Activated CD4-positive, CD25-positive, alpha-beta regulatory T cell (primary cell): Measurements from ENCODE around the gene IQSEC3.
"Not testable (repeated sequence)": the region's sequence is repeated elsewhere in the genome, so short reads cannot be mapped to it uniquely, and the experiment has no call there.

ENCODE experiments used
- DNase-seq, 4 experiments: peaks; one replicate each; lab custom pipeline; 2025; lab: John Stamatoyannopoulos, UW

The IQSEC3 gene

DNA sequence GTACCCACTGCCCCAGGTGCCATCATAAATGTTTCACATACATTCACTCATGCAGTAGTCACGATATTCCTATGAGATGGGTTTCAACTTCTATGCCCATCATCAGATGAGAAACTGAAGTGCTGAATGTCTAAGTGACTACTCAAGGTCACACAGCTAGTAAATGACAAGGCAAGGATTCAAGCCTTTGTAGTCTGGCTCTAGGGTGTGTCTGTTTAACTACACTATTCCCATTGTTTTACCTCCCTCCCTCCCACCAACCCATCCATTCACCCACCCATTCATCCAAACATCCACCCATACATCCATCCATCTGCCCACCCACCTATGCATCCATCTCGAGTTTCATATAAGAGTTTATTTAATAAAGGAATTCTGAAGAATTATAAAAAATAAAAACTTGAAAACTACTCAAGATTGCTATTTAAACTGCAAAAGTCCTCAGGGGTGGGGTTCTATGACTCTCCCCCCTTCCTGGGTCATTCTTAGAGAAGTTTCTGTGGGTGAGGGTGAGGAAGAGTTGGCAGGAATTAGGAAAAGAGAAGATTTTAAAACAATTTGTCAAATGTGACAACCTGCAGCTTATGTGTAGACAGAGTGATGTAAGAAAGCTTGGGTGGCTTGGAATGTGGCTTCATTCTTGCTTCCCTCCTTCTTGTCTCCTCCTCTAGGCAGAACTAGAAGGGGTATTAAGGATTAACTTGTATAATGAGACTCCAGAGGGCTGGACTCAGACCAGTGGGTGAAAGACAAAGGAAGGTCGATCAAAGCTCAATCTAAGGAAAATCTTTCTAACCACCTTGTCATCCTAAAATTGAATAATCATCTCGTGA lies 13.4 kb upstream of the IQSEC3 start:
- DNase-seq = not testable (repeated sequence)

DNA sequence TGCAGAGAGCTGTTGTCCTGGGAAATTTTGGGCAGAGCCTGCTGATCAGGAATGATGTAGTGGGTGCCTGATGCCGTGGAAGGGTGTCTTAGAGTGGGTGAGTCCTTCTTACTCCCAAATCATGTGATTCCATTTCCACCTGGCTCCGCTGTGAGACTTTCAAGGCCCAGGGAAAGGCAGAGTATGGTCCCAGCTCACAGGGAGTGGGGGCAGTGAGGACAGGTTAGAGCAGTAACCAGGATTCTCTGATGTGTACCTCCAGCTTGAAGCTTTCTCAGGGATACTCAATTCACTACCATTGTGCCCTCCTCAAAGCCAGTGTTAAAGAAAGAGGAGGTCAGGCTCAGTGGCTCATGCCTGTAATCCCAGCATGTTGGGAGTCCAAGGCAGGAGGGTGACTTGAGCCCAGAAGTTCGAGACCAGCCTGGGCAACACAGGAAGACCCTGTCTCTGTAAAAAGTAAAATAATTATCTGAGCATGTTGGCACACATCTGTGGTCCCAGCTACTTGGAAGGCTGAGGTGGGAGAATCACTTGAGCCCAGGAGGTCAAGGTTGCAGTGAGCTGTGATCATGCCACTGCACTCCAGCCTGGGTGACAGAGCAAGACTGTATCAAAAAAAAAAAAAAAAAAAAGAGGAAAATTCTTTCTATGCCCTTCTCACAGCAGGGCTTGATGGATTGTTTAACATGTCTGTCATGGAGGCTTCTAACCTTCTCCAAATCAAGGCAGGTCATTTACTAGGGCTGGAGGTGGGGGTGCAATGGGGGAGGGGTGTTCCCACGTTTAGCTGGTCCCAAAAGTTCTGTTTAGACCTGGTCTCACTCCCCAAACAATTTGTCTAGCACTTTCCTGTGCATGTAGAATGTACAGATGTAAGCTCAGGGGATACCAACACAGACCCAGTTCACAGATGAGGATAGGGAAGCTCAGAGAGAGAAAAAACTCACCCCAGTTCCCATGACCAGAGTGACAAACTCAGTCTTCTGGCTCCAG lies 12.5 kb upstream of the IQSEC3 start:
- DNase-seq = no peak

DNA sequence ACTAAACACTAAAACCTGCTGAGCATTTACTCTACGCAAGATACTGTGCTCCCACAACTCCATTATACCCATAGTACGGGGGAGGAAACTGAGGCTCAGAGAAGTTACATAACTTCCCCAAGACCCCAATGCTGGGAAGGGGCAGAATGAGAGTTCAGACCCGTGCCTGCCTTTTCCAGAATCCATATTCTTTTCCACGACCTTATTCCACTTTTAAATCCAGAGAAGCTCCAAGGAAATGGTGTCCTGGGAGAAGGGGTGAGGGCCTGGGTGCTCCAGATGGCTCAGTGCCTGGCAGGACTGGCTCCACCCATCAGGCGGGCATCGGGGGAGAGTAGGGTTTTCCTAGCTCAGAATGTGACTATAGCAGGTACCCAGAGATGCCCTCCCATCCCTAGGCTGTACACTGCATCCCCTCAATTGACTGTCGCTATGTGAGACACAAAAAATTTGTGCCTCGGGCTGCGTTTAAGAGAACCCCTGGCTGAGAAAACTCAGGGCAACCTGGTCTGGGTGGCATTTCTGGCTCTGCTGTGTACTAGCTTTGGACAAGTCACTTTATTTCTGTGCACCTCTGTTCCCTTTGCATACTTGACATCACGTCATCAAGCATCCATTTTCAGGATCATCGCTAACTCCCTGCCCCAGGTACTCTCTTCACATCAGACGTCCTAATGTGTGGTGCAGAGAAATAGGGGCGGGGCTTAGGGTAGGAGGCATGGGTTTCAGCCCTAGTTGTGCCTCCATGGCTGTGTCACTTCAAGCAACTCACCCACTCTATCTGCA lies 11.6 kb upstream of the IQSEC3 start:
- DNase-seq = no peak

DNA sequence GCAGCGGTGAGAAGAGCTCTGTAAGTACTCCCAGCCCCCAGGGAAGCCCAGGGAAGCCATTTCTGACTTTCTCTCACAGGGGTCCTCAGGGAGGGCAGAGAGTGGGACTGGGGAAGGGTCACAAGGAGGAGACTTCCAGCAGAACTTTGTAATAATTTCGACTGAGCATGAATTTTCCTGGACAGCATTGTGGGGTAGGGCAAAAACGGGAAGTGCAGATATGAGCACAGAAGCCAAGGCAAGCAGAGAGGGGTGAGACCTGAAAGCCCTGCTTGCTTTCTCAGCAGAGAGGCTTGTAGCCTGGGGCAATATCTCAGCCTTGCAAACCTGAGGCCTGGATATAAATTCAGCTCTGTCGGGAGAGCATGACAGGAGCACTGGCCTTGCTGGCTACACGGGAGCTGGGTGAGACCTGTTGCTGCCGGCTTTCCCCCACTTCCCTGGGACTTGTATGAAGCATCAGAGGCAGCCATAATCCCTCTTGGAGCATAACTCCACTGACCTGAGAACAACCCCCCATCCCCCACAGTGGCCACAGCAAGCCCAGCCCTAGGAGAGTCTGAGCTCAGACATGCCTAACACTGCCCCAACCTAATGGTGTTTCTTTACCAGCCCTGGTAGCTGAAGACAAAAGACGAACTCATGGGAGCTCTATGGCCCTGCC lies 9.8 kb upstream of the IQSEC3 start:
- no peak for DNase-seq

DNA sequence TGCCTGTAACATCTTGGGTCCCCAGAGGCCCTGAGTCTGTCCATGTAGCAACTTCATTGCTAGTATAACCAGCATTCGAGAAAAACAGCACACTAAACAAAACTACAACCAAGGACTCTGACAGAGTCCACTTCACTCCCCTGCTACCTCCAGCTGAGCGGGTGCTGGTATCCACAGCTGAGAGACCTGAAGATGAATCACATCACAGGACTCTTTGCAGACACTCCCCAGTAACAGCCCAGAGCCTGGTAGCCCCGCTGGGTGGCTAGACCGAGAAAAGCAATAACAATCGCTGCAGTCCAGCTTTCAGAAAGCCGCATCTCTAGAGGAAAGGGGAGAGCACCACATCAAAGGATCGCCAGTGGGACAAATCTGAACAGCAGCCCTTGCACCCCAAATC lies 9.0 kb upstream of the IQSEC3 start:
- DNase-seq = no peak

DNA sequence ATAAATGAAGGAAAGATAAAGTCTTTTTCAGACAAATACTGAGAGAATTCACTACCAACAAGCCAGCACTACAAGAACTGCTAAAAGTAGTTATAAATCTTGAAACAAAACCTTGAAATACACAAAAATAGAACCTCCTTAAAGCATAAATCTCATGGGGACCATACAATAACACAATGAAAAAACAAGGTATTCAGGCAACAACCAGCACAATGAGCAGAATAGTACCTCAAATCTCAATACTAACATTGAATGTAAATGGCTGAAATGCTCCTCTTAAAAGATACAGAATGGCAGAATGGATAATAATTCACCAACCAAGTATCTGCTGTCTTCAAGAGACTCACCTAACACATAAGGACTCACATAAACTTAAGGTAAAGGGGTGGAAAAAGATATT lies 7.7 kb upstream of the IQSEC3 start:
- DNase-seq = no peak

DNA sequence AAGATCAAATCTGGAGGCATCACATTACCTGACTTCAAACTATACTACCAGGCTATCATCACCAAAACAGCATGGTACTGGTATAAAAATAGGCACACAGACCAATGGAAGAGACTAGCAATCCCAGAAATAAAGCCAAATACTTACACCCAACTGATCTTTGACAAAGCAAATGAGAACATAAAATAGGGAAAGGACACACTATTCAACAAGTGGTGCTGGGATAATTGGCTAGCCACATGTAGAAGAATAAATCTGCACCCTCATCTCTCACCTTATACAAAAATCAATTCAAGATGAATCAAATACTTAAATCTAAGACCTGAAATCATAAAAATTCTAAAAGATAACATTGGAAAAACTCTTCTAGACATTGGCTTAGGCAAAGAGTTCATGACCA lies 4.7 kb upstream of the IQSEC3 start:
- not testable (repeated sequence) for DNase-seq

DNA sequence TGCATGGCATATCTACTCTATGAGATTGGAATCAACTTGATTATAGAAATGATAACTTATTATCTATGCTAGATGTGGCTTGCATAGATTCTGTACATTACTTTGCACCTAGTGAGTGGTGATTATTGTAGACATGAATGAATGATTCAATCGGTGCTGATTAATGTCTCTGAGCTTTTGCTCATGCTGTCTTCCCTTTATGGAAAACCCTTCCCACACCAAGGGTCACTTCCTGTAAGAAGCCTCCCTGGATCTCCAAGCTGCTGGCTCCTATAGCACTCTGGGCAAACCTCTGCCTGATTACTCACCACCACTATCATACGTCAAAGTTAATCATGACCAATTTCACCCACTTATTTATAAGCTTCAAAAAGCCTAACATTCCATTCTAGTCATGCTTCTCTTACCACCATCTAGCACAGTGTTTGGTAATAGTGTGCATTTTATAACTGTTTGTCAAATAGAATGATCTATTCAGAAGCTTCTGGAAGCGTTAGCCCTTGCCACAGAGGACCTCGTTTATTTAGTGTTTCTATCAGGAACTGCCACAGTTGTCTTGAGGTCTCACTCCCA lies 990 bp upstream of the IQSEC3 start:
- DNase-seq = not testable (repeated sequence)

DNA sequence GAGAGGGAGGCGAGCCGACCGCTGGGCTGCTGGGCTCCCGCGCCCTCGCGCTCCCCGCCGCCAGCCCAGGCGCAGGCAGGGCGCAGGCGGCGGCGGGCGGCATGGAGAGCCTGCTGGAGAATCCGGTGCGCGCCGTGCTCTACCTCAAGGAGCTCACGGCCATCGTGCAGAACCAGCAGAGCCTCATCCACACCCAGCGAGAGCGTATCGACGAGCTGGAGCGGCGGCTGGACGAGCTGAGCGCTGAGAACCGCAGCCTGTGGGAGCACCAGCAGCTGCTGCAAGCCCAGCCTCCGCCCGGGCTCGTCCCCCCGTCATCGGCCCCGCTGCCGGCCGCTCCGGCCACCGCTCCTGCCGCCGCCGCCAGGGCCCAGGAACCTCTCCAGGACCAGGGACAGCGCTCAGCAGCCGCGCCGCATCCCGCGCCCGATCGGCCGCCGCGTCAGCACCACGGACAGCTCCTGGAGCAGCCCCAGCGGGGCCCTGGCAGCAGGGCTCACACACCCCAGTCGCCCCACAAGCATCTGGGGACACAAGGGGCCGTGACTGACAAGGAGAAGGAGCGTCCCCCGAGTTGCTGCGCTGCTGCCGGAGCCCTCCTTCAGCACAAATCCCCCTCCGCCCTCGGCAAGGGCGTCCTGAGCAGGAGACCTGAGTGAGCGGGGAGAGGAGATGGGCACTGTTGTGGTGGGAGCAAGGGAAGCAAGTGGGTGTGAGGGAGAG lies 376 bp downstream of the IQSEC3 start:
- not testable (repeated sequence) for DNase-seq

DNA sequence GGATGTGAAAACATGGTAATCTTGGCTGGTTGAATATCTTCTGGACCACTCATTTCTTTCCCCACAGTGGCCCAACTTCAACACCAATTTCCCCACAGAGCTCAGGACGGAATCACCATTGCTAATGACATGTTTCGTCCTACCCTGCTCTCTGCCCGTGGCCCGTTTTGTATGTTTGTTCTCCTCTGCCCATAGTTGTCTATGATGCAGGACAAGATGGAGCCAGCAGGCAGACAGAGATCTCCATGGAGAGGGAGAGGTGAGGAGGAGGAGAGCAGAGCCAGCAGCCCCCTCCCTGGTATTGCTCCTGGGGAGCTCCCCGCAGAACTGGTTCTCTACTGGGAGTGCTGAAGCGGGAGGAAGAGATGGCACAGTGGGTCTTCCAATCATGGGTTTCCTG lies 3.1 kb downstream of the IQSEC3 start:
- DNase-seq = not testable (repeated sequence)

DNA sequence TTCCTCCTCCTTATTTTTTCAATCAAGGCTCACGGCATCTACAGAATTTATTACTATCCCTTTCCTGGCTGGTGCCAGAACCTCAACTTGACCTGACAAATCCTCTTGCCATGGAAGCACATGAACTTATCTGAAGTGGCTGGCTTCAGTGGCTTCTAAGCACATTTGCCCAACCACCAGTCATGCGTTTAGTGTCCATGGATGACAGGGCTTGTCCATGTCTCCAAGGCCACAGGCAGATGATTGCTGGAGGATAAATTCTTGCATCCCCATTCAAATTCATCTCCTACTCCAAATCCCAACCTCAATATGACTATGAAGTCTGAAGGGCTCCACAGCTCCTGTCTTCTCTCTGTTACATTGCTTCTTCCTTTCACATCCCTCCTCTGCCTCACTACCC lies 4.0 kb downstream of the IQSEC3 start:
- DNase-seq = not testable (repeated sequence)

DNA sequence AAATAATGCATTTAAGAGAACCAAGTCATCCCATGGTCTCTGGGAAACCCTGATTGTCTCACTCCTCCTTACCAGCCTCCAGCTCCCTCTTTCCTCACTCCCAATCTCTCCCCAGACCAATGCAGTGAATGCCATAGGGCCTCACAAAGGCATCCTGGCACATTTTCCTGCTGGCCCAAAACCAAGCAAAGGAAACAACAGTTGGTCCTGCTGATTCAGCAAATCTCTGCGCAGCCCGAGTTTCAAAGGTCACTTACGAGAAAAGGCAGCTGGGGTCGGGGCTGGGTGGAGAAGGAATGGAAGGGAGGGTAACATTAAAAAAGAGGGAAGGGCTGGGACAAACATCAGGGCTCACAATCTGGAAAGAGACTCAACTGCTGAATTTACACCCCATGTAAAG lies 5.5 kb downstream of the IQSEC3 start:
- not testable (repeated sequence) for DNase-seq

DNA sequence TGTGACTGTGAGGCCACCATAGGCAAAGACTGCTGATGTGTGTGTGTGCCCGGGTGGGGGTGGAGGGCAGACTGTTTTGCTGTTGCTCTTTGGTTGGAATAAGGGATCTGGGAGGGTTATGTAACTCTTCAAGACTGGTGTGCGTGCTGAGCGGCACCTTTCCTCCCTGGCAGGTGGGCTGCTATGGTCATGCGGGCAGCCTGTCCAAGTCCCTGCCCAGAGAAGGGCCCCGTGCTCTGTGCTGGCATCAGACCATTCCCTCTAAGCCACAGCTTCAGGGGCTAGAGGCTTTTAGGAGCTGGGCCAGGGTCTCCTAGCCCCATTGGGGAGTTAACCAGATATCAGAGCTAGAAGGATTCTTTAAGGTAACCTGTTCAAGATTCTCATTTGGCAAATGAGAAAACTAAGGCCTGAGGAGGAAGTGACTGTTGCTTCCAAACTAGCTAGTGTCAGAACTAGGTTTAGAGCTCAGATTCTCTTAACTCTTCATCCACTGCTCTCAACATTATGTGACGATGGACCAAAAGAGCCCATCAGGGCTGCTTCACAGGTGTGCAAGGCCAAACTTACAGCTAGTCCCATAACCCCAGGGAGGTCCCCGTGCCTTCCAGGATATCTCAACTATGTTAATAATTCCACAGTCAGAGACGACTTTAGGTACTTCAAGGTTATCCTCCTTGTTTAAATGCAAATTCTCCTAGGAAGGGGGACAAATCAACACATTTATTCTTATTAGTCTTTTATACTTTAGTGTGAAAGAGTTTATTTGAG lies 8.0 kb downstream of the IQSEC3 start:
- DNase-seq = not testable (repeated sequence)

DNA sequence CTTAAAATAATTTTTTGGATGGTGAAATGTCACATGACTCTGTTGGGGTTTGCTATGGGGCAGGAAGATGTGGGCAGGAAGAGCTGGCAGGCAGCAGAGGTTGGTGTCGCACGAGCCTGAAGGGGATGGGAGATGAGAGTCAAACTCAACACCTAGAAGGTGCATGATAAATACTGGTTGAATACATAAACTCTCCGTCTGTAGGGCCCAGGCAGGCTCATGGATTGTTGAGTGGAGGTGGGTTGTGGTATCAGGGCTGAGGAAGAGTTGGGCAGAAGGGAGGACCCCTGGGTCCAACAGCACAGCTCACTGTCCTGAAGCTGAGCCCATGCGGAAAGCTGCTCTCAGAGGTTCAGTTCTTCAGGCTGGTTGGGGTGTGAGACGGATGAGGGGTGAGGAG lies 9.0 kb downstream of the IQSEC3 start:
- DNase-seq = not testable (repeated sequence)

DNA sequence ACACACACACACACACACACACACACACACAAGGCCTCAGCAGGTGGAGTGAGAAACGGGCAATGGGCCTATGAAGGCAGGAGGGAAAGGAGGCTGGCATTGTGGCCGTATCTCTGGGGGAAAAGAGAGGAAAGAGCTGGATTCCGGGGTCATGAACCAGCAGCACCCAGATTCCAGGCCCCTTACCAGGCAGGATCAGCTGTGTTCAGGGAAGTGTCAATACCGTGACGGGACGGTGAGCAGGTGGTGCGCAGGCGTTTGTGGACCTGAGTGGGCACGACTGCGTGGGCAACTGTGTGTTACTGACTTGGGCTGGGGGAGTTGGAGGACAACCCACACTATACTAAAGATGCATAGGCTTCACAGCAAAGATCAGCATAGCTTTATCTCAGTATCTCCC lies 9.5 kb downstream of the IQSEC3 start:
- not testable (repeated sequence) for DNase-seq

DNA sequence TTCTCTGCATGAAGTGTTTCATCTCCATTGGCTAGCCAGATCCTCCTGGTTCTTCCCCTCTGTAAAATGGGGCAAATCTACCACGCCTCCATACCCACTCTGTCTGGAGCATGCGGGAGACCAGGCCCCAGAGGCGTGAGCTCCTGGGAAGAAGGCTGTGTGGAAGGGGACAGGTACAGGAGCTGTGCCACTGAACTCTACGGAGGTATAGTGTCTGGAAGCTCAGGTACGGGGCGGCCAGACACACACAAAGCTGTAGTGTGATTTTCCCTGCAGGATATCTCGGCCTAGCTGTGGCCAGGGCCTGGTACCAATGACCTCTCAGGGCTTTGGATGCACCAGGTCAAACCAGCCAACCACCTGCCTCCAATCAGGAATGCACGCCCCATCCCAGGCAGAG lies 10.0 kb downstream of the IQSEC3 start:
- not testable (repeated sequence) for DNase-seq

DNA sequence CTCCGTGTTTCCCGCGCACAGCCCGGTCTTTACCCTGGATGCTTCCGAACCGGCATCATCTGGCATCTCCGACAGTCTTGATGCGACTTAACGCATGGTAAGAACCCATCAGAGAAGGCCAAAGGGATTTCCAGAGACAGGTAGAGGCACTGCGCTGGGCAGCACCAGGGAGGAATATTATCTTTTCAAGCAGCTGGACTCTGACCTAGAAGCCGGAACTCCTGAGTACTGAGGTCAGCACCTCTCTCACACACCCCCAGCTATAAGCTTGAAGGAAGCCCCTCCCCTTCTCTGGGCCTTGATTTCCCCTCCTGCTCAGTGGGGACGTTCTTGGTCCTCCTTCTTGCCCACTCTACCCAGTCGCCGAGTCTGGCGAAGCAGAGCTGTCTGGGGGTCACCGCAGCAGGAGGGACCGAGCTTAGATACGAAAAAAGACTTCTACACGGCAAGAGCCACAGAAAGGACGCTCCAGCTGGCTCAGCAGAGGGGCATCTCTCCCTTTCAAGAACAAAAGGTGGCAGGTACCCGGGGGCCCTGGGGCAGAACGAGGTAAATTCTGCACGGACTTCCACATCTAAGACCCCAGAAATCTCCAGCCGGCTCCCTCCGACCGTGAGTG lies 10.6 kb downstream of the IQSEC3 start:
- not testable (repeated sequence) for DNase-seq

DNA sequence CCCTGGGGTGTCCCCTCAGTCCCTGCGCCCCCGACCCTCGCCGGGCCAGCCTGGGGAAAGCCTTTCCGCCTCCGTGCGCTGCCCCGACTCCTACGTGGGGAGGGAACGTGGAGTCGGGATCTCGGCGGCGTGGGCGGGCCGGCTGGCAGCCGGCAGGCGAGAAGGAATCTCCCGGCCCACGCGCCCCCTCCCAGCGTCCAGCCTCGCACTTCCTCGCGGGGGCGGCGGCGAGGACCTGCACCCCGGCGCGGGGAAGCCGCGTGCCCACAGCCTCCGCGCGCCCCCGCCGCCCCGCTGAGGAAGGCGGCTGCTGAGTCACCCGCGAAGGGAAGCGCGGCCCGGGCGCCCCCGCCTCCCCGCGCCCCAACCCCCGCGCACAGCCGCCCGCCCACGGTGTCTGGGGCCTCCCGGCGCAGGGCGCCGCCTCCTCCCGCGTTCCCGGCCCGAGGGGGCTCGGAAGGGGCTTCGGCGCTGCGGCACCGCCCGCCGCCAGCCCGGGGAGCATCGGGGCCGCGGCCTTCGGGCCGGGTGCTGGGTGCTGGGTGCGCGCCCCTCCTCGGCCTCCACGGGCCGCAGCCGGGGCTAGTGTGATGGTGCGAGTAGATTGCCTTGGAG lies 11.3 kb downstream of the IQSEC3 start:
- DNase-seq = not testable (repeated sequence)

DNA sequence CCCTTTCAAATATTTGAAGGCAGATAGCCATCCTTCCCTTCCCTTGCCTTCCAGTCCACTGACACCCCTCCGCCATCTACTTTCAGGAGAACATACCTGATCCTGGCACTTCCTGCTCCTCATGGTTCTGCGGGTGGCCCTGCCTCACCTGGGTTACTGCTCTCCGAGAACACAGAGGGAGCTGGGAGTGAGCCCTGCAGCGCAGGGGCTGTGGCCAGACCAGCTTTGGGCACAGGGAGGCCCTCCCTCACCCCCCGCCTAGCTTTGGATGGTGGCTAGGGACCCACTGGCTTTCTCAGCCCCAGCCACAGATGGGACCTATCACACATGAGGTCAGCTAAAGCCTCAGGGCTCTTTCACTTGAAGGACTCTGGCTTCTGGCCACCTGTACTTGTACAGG lies 12.4 kb downstream of the IQSEC3 start:
- no peak for DNase-seq
